ENCODE data around the gene ZMIZ1. TPM values are rescaled to one million over a fixed set of nuclear protein-coding genes. Genes with fewer than 3 reads are reported as not detected.

The ZMIZ1 gene
- total and polyA plus RNA-seq, 2 experiments from 2014 or later = 48.2 to 78.8 TPM

GRCh38 chr10:79295563-79295962, 226.8 kb downstream of the ZMIZ1 start:
- H3K9me3 ChIP-seq (ENCODE audit: low read depth) = no peaks in the 10 kb centered on the region
- peaks cover 59% of the 10 kb centered on the region for H3K36me3 ChIP-seq
- H3K27me3 ChIP-seq = no peaks in the 10 kb centered on the region
- no peak overlapping the region for H3K27ac ChIP-seq
- no peaks in the 10 kb centered on the region for H3K4me1 ChIP-seq (ENCODE audit: low read depth)
- no peak overlapping the region for H3K4me3 ChIP-seq
- DNase-seq (ENCODE audit: low read depth in 1 of 2, low spot score in 1 of 2) = no peak
- no peak for TF ChIP-seq CTCF (IDR thresholded peaks at IDR 0.05; ENCODE audit: low read depth, low read length)

- Histone ChIP-seq H3K4me1 (ENCODE audit: low read depth) (no peaks in the 10 kb centered on the region), H3K9me3 (ENCODE audit: low read depth) (no peaks in the 10 kb centered on the region), H3K27me3 (no peaks in the 10 kb centered on the region), H3K36me3 (peaks cover 67% of the 10 kb centered on the region), H3K4me3 (no peak overlapping the region), H3K27ac (no peak overlapping the region)
- TF ChIP-seq CTCF (IDR thresholded peaks at IDR 0.05; ENCODE audit: low read depth, low read length) = no peak
- DNase-seq (ENCODE audit: low read depth in 1 of 2, low spot score in 1 of 2) = no peak
Observed at GRCh38 chr10:79296431-79296830, 227.7 kb downstream of the ZMIZ1 start.

GRCh38 chr10:79298403-79299244, 229.9 kb downstream of the ZMIZ1 start:
- no peaks in the 10 kb centered on the region for H3K27me3 ChIP-seq
- peaks cover 76% of the 10 kb centered on the region for H3K36me3 ChIP-seq
- no peak overlapping the region for H3K4me3 ChIP-seq
- no peak for TF ChIP-seq CTCF (IDR thresholded peaks at IDR 0.05; ENCODE audit: low read depth, low read length)
- no peaks in the 10 kb centered on the region for H3K9me3 ChIP-seq (ENCODE audit: low read depth)
- no peak overlapping the region for H3K27ac ChIP-seq
- H3K4me1 ChIP-seq (ENCODE audit: low read depth) = no peaks in the 10 kb centered on the region
- peak in 1 of 2 donors; percentile 80 for DNase-seq (ENCODE audit: low read depth in 1 of 2, low spot score in 1 of 2)

GRCh38 chr10:79299397-79300241, 230.9 kb downstream of the ZMIZ1 start:
- H3K4me3 ChIP-seq = no peak overlapping the region
- TF ChIP-seq CTCF (IDR thresholded peaks at IDR 0.05; ENCODE audit: low read depth, low read length) = no peak
- H3K27me3 ChIP-seq = no peaks in the 10 kb centered on the region
- no peaks in the 10 kb centered on the region for H3K9me3 ChIP-seq (ENCODE audit: low read depth)
- no peak overlapping the region for H3K27ac ChIP-seq
- H3K4me1 ChIP-seq (ENCODE audit: low read depth) = no peaks in the 10 kb centered on the region
- DNase-seq (ENCODE audit: low read depth in 1 of 2, low spot score in 1 of 2) = peak in 1 of 2 donors; percentile 72
- H3K36me3 ChIP-seq = peaks cover 76% of the 10 kb centered on the region

- Histone ChIP-seq H3K27me3 (no peaks in the 10 kb centered on the region), H3K27ac (no peak overlapping the region), H3K36me3 (peaks cover 75% of the 10 kb centered on the region), H3K4me3 (no peak overlapping the region), H3K9me3 (ENCODE audit: low read depth) (no peaks in the 10 kb centered on the region), H3K4me1 (ENCODE audit: low read depth) (no peaks in the 10 kb centered on the region)
- no peak for TF ChIP-seq CTCF (IDR thresholded peaks at IDR 0.05; ENCODE audit: low read depth, low read length)
- DNase-seq (ENCODE audit: low read depth in 1 of 2, low spot score in 1 of 2) = no peak
Observed at GRCh38 chr10:79300711-79301110, 231.9 kb downstream of the ZMIZ1 start.

All from cardiac muscle cell (in vitro differentiated cells and primary cell).